ENCODE results near the gene JAGN1.

JAGN1 gene

DNA sequence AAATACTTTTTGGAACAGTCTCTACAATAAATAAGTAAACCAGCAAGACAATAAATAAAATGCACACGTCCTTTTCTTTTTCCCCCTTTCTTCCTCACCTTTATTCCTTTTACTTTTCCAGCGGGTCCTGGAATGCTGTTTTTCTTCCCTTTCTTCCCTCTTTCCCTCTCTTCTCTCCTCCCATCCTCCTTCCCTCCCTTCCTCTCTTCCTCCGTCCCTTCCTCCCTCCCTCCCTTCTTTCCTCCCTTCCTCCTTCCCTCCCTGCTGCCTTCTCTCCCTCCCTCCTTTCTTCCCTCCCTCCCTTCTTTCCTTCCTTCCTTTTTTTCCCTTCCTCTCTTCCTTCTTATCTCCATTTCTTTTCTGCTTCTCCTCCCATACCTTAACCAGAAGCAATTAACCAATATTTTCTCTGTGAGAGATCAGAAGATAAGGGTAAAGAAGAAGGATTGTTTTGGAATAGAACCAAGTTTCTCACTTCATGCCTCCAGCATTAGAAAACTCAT lies 8.9 kb downstream of the JAGN1 start:
- no peak for TF ChIP-seq TAF1 (IDR thresholded peaks at IDR 0.05; ENCODE audit: low read depth)
- no peak for TF ChIP-seq RAD21 (IDR thresholded peaks at IDR 0.05; ENCODE audit: low read depth)
- TF ChIP-seq EP300 (IDR thresholded peaks at IDR 0.05; ENCODE audit: borderline replicate concordance) = no peak
- no peak for TF ChIP-seq TCF12 (IDR thresholded peaks at IDR 0.05; ENCODE audit: low read depth)
- no peak for TF ChIP-seq CREB1 (IDR thresholded peaks at IDR 0.05; ENCODE audit: low read depth)
- no peak for TF ChIP-seq REST (IDR thresholded peaks at IDR 0.05; ENCODE audit: low read depth)
- TF ChIP-seq, protein P1, sequence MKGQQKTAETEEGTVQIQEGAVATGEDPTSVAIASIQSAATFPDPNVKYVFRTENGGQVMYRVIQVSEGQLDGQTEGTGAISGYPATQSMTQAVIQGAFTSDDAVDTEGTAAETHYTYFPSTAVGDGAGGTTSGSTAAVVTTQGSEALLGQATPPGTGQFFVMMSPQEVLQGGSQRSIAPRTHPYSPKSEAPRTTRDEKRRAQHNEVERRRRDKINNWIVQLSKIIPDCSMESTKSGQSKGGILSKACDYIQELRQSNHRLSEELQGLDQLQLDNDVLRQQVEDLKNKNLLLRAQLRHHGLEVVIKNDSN (IDR thresholded peaks at IDR 0.05) = no peak
- no peak for TF ChIP-seq TEAD4 (IDR thresholded peaks at IDR 0.05)
- TF ChIP-seq YY1 (IDR thresholded peaks at IDR 0.05; ENCODE audit: low read depth) = no peak
- no peak for TF ChIP-seq NFIC (IDR thresholded peaks at IDR 0.05)
- TF ChIP-seq FOXM1 (IDR thresholded peaks at IDR 0.05; ENCODE audit: borderline replicate concordance, low read depth) = no peak
- TF ChIP-seq MAX (IDR thresholded peaks at IDR 0.05) = no peak
- no peak for TF ChIP-seq CEBPB (IDR thresholded peaks at IDR 0.05)
- TF ChIP-seq EGR1 (IDR thresholded peaks at IDR 0.05) = no peak
- TF ChIP-seq ZBTB7A (IDR thresholded peaks at IDR 0.05; ENCODE audit: low read depth) = no peak

DNA sequence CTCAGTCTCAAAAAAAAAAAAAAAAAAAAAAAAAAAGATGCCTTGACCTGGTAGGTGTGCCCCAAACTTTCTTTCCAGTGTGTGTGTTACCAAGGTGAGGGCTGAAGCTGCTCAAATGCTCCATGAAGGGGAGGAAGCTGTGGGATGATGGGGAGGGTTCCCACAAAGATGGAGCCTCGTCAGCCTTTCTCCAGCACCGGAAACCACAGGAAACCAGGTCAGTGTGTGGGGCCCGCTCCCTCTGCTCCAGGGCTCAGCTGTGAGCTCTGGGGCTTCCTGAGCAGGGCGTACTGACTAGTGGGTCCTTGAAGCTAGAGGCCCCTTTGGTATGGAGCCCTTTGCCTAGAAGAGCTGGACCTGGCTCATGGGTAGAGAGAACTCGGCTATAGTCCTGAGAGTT lies 11.6 kb downstream of the JAGN1 start:
- TF ChIP-seq TAF1 (IDR thresholded peaks at IDR 0.05; ENCODE audit: low read depth) = no peak
- TF ChIP-seq EP300 (IDR thresholded peaks at IDR 0.05; ENCODE audit: borderline replicate concordance) = no peak
- no peak for TF ChIP-seq MAX (IDR thresholded peaks at IDR 0.05)
- TF ChIP-seq YY1 (IDR thresholded peaks at IDR 0.05; ENCODE audit: low read depth) = no peak
- no peak for TF ChIP-seq CREB1 (IDR thresholded peaks at IDR 0.05; ENCODE audit: low read depth)
- TF ChIP-seq, protein P1 (IDR thresholded peaks at IDR 0.05) = no peak
- no peak for TF ChIP-seq NFIC (IDR thresholded peaks at IDR 0.05)

DNA sequence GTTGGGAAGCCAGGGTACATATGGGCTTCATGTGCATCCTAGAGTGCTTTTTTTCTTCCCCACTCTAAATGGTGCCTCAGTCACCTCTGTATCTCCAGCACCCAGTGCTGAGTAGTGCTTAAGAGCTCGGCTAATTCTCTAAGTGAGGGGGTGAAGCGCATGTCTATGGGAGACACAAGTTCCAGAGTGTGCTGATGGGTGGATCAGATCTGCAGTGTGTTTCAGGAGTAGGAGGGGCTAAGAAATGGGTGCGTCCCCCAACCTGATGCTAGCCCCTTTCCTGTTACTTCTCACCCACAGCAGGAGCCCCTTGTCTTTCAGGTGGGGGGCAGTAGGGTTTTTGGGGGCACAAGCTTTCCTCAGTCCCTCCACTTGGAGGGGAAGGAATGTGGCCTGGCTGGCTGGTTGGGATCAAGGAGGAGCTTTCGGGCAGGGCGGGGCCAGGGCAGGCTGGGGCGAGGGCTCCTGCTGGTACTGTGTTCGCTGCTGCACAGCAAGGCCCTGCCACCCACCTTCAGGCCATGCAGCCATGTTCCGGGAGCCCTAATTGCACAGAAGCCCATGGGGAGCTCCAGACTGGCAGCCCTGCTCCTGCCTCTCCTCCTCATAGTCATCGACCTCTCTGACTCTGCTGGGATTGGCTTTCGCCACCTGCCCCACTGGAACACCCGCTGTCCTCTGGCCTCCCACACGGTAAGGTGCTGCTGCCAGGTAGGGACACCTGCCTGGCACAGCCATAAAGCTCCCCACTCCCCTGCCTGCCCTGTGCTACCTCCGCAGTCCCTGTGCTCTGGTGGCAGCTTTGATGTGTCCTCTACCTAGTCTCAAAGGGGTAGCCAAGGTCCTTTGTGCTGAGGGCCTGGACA lies 12.2 kb downstream of the JAGN1 start, which contains the start of gene IL17RE:
TSS of gene IL17RE (plus strand) at position 477 of the 866 bp plus-strand sequence. CDS start at position 562, 85 bp downstream.
- TF ChIP-seq RAD21 (IDR thresholded peaks at IDR 0.05; ENCODE audit: low read depth) (no peak), FOXM1 (IDR thresholded peaks at IDR 0.05; ENCODE audit: borderline replicate concordance, low read depth) (no peak), EGR1 (IDR thresholded peaks at IDR 0.05) (no peak), YY1 (IDR thresholded peaks at IDR 0.05; ENCODE audit: low read depth) (peak; percentile 78), CEBPB (IDR thresholded peaks at IDR 0.05) (no peak), TEAD4 (IDR thresholded peaks at IDR 0.05) (peak; percentile 64; the same call in 1 of the 2 replicates), TCF12 (IDR thresholded peaks at IDR 0.05; ENCODE audit: low read depth) (no peak), REST (IDR thresholded peaks at IDR 0.05; ENCODE audit: low read depth) (no peak), TAF1 (IDR thresholded peaks at IDR 0.05; ENCODE audit: low read depth) (peak; percentile 45; the same call in 1 of the 2 replicates), NFIC (IDR thresholded peaks at IDR 0.05) (no peak), MAX (IDR thresholded peaks at IDR 0.05) (peak; percentile 63; the same call in 1 of the 2 replicates), EP300 (IDR thresholded peaks at IDR 0.05; ENCODE audit: borderline replicate concordance) (no peak), ZBTB7A (IDR thresholded peaks at IDR 0.05; ENCODE audit: low read depth) (peak; percentile 14; the same call in 1 of the 2 replicates), CREB1 (IDR thresholded peaks at IDR 0.05; ENCODE audit: low read depth) (no peak)
- TF ChIP-seq, protein P1 (IDR thresholded peaks at IDR 0.05) = no peak

- no peak for TF ChIP-seq NFIC (IDR thresholded peaks at IDR 0.05)
Measured at GRCh38 chr3:9903238-9903624, 12.8 kb downstream of the JAGN1 start.

DNA sequence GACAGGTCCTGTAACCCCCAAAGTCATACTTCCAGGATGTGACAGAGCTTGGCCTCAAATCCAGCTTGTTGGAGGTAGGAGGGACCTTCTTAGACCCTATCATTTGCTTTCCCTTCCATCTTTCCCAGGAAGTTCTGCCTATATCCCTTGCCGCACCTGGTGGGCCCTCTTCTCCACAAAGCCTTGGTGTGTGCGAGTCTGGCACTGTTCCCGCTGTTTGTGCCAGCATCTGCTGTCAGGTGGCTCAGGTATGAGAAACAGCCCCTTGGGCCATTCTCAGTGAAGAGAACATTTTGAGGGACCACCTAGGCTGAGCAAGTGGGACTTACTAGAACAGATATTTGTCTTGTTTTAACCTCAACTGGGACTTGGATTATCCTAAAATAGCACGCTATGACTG lies 13.5 kb downstream of the JAGN1 start:
- TF ChIP-seq ZBTB7A (IDR thresholded peaks at IDR 0.05; ENCODE audit: low read depth) (no peak), TAF1 (IDR thresholded peaks at IDR 0.05; ENCODE audit: low read depth) (no peak), TCF12 (IDR thresholded peaks at IDR 0.05; ENCODE audit: low read depth) (no peak), YY1 (IDR thresholded peaks at IDR 0.05; ENCODE audit: low read depth) (no peak), RAD21 (IDR thresholded peaks at IDR 0.05; ENCODE audit: low read depth) (no peak), TEAD4 (IDR thresholded peaks at IDR 0.05) (no peak), REST (IDR thresholded peaks at IDR 0.05; ENCODE audit: low read depth) (no peak), EP300 (IDR thresholded peaks at IDR 0.05; ENCODE audit: borderline replicate concordance) (no peak), CREB1 (IDR thresholded peaks at IDR 0.05; ENCODE audit: low read depth) (no peak), FOXM1 (IDR thresholded peaks at IDR 0.05; ENCODE audit: borderline replicate concordance, low read depth) (no peak), EGR1 (IDR thresholded peaks at IDR 0.05) (no peak), MAX (IDR thresholded peaks at IDR 0.05) (no peak), CEBPB (IDR thresholded peaks at IDR 0.05) (no peak), NFIC (IDR thresholded peaks at IDR 0.05) (no peak)
- TF ChIP-seq, protein P1 (IDR thresholded peaks at IDR 0.05) = no peak

All from Ishikawa (cell line).